ENCODE measurements around the gene REG4. TPM values are rescaled to one million over a fixed set of nuclear protein-coding genes. Genes with fewer than 3 reads are reported as not detected.

REG4 gene
- total RNA-seq, 1 experiment from 2014 or later: not detected

DNA sequence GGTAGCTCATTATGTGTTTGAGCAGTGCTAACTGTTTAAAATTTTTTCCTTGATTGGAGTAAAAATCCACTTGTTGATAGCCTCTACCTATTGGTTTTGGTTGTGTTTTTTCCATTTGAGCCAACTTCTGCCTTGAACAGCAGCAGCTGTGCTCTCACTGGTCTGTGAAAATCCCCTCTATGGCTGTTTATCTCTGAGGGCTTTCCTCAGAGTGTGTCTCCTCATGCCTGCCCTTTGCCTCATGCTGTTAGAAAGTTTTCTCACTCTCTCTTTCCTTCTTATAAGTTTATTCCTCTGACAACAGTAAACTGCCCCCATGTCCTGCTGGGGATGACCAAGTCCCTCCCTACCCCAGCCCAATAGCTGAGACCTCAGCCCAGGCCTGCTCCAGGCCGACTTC lies 14.1 kb downstream of the REG4 start:
- H3K36me3 Mint-ChIP-seq (ENCODE audit: insufficient read depth, unreplicated experiment): no peaks in the 10 kb centered on the region
- ChIA-PET POLR2A (interaction anchor here (0.8 kb wide), 1 partner anchor 15 kb away, joined by 3 read pairs; no protein-coding TSS in a partner anchor), CTCF (interaction anchor here (3.0 kb wide), 1 partner anchor 12 kb away, joined by 12 read pairs; no protein-coding TSS in a partner anchor)
- no peaks in the 10 kb centered on the region for H3K9me3 Mint-ChIP-seq (ENCODE audit: unreplicated experiment)
- DNase-seq (ENCODE audit: unreplicated experiment): no peak
- no TSS peak for BruUV-seq (replicated peaks)
- H3K27ac Mint-ChIP-seq (ENCODE audit: low read depth, unreplicated experiment): no peak overlapping the region
- no peaks in the 10 kb centered on the region for H3K27me3 Mint-ChIP-seq (ENCODE audit: insufficient read depth, unreplicated experiment)
- TF ChIP-seq, protein P1, sequence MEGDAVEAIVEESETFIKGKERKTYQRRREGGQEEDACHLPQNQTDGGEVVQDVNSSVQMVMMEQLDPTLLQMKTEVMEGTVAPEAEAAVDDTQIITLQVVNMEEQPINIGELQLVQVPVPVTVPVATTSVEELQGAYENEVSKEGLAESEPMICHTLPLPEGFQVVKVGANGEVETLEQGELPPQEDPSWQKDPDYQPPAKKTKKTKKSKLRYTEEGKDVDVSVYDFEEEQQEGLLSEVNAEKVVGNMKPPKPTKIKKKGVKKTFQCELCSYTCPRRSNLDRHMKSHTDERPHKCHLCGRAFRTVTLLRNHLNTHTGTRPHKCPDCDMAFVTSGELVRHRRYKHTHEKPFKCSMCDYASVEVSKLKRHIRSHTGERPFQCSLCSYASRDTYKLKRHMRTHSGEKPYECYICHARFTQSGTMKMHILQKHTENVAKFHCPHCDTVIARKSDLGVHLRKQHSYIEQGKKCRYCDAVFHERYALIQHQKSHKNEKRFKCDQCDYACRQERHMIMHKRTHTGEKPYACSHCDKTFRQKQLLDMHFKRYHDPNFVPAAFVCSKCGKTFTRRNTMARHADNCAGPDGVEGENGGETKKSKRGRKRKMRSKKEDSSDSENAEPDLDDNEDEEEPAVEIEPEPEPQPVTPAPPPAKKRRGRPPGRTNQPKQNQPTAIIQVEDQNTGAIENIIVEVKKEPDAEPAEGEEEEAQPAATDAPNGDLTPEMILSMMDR (IDR thresholded peaks at IDR 0.05; ENCODE audit: unreplicated experiment): no peak
- no peak overlapping the region for H3K4me3 Mint-ChIP-seq (ENCODE audit: unreplicated experiment)
- intact Hi-C loops (cut with micrococcal nuclease): no loop called here
- H3K4me1 Mint-ChIP-seq (ENCODE audit: insufficient read depth, unreplicated experiment): peaks cover 6% of the 10 kb centered on the region

DNA sequence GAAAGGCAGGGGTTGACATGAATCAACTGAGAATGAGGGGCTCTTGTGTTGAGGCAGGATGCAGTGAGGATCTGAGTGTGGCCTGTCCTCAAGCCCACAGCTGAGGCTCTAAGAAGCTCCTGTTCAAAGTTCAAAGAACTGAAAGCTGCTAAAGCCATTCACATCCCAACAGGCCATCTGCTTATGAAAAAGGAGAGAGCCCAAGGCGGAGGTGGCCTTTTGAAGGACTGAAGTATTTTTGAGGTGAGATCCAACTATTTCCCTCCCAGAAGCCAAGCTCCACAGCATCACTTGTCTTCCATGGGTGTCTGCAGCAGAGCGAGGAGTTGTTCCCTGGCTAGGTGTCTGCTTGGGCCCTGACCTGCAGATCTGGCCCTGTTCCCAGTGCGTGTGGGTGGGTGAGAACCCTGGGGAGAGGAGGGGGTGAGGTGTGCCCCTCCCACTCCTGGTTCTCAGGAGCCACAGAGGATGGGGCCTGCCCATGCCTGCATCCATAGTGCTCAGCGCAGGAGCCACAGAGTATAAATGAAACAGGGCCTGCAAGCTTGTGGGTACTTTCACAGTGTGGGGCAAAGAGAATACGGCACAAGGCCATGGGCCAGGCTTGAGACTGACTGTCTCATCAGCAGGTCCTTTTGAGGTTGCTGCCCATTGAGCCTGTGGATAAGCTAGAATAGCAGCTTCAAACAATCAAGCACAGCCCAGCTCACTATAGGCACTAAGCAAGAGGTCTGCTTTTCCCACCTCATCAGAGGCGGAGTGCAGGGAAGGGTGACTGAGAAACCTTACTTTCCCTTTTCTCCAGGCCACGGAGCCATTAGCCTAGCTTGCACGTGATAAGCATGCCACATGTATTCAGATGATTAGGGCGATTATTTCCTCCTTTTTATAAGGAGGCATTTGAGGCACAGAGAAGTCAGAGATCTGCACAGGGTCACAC lies 15.7 kb downstream of the REG4 start:
- no peaks in the 10 kb centered on the region for H3K27me3 Mint-ChIP-seq (ENCODE audit: insufficient read depth, unreplicated experiment)
- H3K27ac Mint-ChIP-seq (ENCODE audit: low read depth, unreplicated experiment): no peak overlapping the region
- intact Hi-C loops (cut with micrococcal nuclease): no loop called here
- DNase-seq (ENCODE audit: unreplicated experiment): peak; percentile 32
- no peak overlapping the region for H3K4me3 Mint-ChIP-seq (ENCODE audit: unreplicated experiment)
- CTCF ChIA-PET: interaction anchor here (1.1 to 3.0 kb wide), 5 partner anchors 11 to 51 kb away, joined by 4 to 12 read pairs (median 7); partner anchors contain the start of gene REG4
- peaks cover 6% of the 10 kb centered on the region for H3K4me1 Mint-ChIP-seq (ENCODE audit: insufficient read depth, unreplicated experiment)
- no peaks in the 10 kb centered on the region for H3K9me3 Mint-ChIP-seq (ENCODE audit: unreplicated experiment)
- TF ChIP-seq, protein P1 (IDR thresholded peaks at IDR 0.05; ENCODE audit: unreplicated experiment): no peak
- POLR2A ChIA-PET: interaction anchor here (1.1 kb wide), 1 partner anchor 16 kb away, joined by 3 read pairs; no protein-coding TSS in a partner anchor
- no peaks in the 10 kb centered on the region for H3K36me3 Mint-ChIP-seq (ENCODE audit: insufficient read depth, unreplicated experiment)
- BruUV-seq (replicated peaks): no TSS peak

- DNase-seq (ENCODE audit: unreplicated experiment): no peak
- Mint-ChIP-seq H3K9me3 (ENCODE audit: unreplicated experiment) (no peaks in the 10 kb centered on the region), H3K27me3 (ENCODE audit: insufficient read depth, unreplicated experiment) (no peaks in the 10 kb centered on the region), H3K4me1 (ENCODE audit: insufficient read depth, unreplicated experiment) (peaks cover 6% of the 10 kb centered on the region), H3K27ac (ENCODE audit: low read depth, unreplicated experiment) (no peak overlapping the region), H3K4me3 (ENCODE audit: unreplicated experiment) (no peak overlapping the region), H3K36me3 (ENCODE audit: insufficient read depth, unreplicated experiment) (no peaks in the 10 kb centered on the region)
- BruUV-seq (replicated peaks): no TSS peak
- ChIA-PET POLR2A (interaction anchor here (1.1 kb wide), 1 partner anchor 17 kb away, joined by 3 read pairs; no protein-coding TSS in a partner anchor), CTCF (interaction anchor here (1.1 to 2.1 kb wide), 4 partner anchors 12 to 50 kb away, joined by 4 to 10 read pairs (median 6); partner anchors contain the start of gene REG4)
- TF ChIP-seq, protein P1 (IDR thresholded peaks at IDR 0.05; ENCODE audit: unreplicated experiment): no peak
- intact Hi-C loops (cut with micrococcal nuclease): no loop called here
These were observed 16.4 kb downstream of the REG4 start for GRCh38 chr1:119794876-119795240.

DNA sequence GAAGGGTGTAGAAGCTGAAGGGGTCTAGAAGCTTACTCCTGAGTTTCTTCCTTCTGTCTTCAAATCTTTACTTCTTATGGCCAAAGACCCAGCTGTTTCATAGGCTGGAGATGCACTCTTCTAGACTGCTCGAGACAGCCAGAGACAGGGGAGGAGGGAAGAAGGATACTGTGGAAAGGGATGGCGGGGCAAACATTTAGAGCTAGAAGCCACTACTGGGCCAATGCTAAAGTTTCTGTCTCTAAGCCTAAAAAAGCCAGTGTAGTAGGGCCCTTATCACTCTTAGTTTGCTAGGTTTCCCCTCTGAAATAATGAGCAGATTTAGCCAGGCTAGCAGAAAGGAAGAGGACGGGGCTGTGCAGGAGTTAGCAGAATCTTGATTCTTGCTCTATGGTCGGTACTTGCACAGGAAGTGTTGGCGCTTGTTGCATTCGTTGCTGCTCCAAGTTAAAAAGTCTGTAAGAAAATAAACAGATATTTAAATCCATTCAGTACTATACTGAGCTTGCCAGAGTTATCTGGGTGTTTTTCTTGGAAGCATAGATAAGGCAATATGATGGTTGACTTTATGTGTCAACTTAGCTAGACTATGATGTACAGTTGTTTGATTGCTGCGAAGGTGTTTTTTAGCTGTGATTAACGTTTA lies 16.9 kb downstream of the REG4 start:
- no peaks in the 10 kb centered on the region for H3K9me3 Mint-ChIP-seq (ENCODE audit: unreplicated experiment)
- intact Hi-C loops (cut with micrococcal nuclease): no loop called here
- peaks cover 6% of the 10 kb centered on the region for H3K4me1 Mint-ChIP-seq (ENCODE audit: insufficient read depth, unreplicated experiment)
- DNase-seq (ENCODE audit: unreplicated experiment): no peak
- TF ChIP-seq, protein P1 (IDR thresholded peaks at IDR 0.05; ENCODE audit: unreplicated experiment): no peak
- H3K4me3 Mint-ChIP-seq (ENCODE audit: unreplicated experiment): no peak overlapping the region
- CTCF ChIA-PET: interaction anchor here (1.6 to 2.1 kb wide), 3 partner anchors 14 to 50 kb away, joined by 5 to 10 read pairs (median 7); partner anchors contain the start of gene REG4
- no peak overlapping the region for H3K27ac Mint-ChIP-seq (ENCODE audit: low read depth, unreplicated experiment)
- no TSS peak for BruUV-seq (replicated peaks)
- POLR2A ChIA-PET: no interaction called here
- no peaks in the 10 kb centered on the region for H3K36me3 Mint-ChIP-seq (ENCODE audit: insufficient read depth, unreplicated experiment)
- H3K27me3 Mint-ChIP-seq (ENCODE audit: insufficient read depth, unreplicated experiment): no peaks in the 10 kb centered on the region
